GM10847 (cell line): ENCODE measurements around the gene GRK1.

Experiments
- POLR2A ChIP-seq: IDR thresholded peaks from 2 replicates; pipeline ENCODE4 v1.6.1; 2011; ENCODE audit not compliant: insufficient read length; ENCODE audit errors: extremely low read depth

The GRK1 gene

DNA sequence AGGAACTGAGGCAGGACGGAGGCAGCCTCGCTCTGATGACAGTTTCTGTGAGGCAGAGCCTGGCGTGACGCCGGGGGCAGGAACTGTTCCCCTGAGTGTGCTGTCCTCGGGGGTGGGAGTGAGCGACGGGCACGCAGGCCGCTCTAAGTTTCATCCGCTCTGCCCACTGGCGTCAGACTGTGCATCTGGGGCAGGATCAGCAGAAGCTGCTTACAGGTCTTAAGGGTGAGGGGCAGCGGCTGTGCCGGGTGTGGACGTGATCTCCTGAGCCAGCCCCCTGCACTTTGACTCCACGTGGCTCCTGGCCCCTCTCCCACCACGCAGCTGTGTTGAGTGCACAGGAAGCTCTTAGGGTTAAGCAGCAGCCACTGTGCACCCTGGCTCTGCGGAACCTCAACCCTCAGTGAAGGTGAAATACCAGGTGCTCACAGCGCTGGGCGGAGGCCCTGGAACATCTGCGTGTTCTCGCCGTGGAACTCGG lies 1.5 kb downstream of the GRK1 start:
- TF ChIP-seq POLR2A, result no peak

DNA sequence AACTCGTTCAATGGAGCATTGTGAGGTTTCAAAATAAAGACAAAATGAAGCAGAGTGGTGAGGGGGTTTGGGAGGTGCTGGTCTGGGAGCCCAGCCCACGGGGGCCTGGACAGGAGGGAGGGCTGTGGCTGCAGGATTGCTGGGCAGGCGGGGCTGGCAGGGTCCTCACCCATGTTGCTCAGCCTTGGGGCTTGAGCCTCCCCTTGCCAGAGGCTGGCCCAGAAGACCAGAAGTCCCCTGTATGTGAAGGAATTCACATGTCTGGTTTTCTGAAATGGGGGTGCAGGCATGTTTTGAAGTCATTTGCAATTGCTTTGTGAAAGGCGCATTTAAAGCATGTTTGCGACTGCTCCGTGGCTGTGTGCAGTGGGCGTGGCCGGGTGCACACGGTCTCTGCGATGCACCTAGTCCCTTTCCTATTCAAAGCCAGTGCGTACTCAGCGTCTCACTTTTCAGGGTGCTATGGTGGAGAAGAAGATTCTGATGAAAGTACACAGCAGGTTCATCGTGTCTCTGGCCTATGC lies 2.3 kb downstream of the GRK1 start:
- no peak for TF ChIP-seq POLR2A

DNA sequence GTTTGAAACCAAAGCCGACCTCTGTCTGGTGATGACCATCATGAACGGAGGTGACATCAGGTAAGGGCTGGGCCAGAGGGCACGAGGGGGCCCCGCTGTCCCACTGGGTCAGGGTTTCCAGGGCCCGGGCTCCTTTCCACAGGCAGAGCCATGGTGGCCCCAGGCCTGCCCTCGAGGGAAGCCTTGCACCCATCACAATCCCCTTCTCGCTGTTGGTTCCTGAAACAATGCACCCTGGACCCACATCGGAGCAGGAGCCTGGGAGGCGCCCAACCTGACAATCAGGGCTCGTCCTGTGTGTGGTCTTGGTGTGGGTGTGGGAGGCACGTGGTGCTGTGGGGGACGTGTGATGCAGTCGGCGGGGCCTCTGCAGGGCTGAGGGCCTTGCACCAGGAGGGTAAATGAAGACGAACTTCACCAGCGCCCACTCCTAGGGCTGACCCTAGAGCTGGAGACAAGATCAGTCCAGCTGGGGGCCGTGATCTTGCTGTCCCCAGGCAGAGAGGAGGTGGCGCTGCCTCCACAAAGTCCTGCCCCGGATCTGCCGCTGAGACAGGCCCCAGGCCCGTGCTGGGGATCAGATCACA lies 2.8 kb downstream of the GRK1 start:
- TF ChIP-seq POLR2A, result no peak

DNA sequence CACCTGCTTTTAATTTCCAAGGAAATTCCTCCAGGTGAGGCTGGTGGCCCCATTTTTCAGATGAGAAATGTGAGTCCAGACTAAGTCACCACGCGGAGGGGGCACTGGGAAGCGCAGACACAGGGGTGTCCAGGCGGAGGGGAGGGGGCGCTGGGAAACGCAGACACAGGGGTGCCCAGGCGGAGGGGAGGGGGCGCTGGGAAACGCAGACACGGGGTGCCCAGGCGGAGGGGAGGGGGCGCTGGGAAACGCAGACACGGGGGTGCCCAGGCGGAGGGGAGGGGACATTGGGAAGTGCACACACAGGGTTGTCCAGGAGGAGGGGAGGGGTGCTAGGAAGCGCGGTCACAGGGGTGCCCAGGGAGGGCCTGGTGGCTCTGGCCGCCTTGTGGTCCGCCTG lies 3.5 kb downstream of the GRK1 start:
- no peak for TF ChIP-seq POLR2A

DNA sequence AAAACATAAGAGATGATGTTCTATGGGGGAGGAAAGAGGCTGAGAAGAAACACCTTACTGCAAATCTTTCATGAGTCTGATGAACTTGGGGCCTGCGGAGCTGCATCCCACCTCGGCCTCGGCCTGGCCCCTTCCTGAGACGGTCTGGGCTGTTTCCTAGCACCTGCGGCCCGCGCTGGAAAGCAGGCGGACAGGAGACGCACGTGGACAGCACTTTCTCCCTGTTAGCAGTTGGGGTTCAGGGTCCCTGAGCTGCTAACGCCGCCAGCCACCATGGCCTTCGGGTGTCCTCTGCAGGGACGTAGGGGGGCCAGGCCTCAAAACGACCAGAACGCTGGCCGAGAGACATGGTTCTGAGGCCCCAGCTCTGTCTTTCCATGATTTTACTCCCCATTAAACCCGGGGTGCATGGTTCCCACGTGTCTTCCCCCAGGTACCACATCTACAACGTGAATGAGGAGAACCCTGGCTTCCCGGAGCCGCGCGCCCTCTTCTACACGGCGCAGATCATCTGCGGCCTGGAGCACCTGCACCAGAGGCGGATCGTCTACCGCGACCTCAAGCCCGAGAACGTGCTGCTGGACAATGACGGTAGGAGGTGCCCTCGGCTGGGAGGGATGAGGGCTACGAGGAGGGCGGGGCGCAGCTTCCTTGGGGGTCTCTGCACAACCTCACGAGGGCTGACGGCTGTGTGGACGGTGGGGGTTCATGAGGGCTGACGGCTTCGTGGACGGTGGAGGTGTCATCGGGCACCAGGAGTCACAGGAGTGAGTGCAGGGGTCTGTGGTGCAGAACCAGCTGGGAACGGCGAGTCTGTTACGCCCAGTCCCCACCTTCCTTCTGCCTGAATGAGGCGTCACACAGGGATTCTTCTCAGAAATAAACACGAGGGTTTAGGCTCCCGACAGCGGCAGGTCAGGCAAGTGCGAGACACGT lies 4.3 kb downstream of the GRK1 start:
- no peak for TF ChIP-seq POLR2A

DNA sequence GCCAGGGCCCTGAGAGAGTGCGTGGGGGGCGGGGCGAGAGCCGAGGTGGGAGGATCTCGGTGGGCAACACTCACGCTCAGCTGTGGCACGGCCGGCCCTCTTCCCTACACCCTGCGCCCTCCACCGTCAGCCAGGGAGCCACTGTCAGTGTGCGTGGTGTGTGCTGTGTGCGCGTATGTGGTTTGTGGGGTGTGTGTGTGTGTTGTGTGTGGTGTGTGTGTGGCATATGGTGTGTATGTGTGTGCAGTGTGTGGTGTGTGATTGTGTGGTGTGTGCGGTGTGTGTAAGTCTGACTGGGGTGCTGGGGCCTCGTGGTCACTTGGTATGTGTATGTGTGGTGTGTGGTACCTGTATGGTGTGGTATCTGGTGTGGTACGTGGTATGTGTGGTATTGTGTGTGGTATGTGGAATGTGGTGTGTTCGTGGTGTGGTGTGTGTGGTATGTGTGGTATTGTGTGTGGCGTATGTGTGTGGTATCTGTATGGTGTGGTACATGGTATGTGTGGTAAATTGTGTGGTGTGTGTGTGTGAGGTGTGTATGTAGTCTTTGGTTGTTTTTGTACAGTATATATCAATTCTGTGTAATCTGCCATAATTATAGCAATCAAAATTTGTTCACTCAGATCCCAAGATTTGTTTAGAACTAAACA lies 5.1 kb downstream of the GRK1 start:
- TF ChIP-seq POLR2A, result no peak

DNA sequence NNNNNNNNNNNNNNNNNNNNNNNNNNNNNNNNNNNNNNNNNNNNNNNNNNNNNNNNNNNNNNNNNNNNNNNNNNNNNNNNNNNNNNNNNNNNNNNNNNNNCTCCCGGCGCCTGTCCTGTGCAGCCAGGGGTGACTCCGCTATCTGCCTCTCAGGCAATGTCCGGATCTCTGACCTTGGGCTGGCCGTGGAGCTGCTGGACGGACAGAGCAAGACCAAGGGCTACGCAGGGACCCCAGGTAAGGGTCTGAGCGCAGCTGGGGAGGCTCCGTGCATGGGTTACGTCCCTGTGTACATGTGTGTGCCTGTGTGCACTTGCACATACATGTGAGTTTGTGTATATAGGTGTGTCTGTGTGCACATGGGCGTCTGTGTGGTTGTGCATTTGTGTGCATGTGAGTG lies 55.9 kb downstream of the GRK1 start:
- no peak for TF ChIP-seq POLR2A

DNA sequence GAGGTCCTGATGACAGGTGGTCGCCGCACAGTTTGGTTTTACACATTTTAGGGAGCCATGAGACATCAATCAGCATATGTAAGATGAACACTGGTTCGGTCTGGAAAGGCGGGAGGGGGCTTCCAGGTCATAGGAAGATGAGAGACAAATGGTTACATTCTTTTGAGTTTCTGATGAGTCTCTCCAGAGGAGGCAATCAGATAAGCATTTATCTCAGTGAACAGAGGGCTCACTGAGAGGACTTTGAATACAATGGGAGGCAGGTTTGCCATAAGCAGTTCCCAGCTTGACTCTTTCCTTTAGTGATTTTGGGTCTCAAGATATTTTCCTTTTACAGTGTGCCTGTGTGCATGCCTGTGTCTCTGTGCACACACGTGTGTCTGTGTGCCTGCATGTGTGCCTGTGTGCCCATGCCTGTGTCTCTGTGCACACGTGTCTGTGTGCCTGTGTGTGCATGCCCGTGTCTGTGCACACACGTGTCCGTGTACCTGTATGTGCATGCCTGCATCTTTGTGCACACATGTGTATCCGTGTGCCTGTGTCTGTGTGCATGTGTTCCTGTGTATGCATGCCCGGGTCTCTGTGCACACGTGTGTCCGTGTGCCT lies 56.5 kb downstream of the GRK1 start:
- TF ChIP-seq POLR2A, result no peak

DNA sequence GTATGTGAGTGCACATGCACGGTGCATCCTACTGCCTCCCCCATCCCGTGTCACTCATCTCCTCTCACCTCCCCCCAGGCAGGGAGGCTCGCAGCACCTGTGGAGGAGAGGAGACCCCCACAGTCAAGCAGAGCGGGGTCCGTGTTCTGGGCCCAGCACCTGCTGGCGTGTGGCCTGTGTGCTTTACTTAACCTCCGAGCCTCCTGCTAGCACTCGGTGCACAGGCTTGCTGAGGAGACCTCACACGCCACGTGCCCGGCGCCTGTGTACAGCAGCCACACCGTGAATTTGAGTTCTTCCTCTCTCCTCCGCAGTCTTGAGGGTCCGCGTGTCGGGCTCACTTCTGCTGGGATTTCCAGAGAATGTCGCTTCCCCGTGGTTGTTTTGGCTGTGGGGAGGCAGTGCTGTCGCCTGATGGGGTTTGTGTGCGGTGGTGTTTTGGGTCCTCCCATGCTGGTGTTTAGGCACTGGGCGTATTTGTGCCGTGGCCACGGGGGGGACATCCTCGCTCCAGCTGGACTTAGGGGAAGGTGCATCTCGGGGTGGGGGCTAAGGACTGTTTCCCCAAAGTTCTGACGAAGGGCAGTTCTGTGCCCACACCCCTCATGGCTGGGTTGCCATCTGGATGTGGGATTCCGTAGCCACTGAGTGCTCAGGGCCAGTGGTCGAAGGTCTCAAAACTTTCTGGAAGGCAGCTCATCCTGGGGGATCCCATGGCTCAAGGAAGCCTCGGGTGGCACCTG lies 57.2 kb downstream of the GRK1 start:
- TF ChIP-seq POLR2A, result no peak

DNA sequence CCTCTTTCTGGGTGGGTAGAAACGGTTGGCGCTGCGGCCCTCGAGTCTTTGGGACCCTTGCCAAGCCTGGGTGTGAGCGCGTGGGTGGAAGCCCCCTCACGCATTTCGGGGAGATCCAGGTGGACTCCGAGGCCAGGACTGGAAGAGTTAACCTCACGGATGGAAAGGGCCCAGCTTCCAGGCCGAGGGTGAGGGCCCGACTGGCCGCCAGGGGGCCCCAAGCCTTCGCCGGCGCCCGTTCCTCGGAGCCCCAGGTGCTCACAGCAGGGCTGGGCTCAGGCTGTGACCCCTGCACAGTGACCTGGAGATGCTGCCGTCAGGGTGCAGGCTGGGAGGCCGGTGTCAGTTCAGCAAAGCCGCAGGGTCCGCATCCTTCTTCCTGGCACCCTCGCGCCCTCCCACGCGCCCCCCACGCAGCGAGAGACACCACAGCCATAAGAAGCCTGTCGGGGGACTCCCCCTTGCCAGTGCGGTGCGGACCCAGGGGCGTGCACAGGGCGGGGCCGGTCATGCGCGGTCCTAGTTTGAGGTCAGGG lies 57.8 kb downstream of the GRK1 start:
- no peak for TF ChIP-seq POLR2A

DNA sequence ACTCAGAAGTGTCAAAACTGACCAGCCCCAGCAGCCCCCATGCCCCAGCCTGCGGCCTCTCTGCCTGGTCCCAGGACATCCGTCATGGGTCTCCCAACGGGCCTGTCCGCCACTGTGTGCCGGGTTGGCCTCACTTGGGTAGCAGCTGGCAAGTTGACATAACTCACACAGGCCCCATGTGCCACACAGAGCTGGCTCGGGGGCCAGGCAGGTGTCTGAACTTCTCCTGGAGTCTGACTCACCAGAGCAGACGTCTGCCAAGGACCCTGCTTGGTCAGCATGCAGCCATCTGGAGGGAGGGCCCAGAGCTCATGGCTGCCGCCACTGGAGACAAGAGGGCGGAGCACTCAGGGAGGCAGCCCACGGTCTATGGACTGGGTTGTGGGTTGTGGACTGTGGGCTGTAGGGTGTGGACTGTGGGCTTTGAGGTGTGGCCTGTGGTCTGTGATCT lies 60.0 kb downstream of the GRK1 start:
- no peak for TF ChIP-seq POLR2A

DNA sequence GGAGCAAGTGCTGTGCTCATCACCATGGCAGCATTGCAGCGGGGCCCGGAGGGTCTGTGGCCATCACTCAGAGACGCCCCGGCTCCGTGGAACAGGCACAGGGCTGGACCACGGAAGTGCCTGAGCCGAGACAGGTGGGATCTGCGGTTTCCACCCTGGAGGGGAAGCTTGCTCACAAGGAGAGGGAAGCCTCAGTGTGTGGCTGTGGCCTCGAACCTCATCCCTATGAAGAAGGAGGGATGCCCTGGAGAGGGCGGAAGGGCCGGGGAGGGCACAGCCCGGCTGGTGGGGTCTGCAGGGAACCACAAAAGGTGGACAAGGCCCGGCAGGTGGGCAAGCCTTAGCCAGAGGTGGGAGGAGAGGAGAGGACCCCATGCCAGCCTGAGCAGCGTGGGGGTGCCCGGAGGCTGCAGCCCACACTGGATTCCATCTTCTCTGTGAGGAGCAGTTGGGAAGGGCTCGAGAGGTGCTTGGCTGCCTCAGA lies 61.6 kb downstream of the GRK1 start:
- no peak for TF ChIP-seq POLR2A

DNA sequence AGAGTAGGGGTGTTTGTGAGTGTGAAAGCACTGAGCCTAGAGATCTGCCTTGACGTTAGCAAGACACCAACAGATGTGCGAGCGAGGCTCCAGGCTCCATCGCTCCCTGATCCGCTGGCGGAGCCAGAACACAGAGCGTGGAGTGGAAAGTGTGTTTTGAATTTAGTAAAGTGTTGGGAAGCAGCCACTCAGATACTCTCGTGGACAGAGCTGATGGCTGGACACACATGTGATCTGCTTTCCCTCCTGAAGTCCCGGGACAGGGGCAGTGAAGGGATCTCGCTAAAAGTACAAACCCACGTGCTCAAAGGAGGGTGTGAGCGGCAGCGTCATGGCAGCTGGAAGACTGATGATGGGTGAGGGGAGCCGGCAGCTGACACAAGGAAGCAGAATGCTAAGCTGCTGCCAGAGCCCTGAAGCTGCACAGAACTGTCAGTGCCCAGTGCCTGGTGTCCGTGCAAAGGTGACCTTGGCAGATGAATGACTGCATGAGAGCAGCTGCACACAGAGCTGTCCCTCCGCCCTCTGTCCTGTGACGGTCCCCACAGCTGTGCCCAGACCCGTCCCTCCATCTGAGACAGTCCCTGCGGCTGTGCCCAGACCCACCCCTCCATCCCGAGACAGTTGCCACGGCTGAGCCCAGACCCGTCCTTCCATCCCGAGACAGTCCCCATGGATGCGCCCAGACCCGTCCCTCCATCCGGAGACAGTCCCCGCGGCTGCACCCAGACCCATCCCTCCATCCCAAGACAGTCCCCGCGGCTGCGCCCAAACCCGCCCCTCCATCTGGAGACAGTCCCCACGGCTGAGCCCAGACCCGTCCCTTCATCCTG lies 62.4 kb downstream of the GRK1 start:
- no peak for TF ChIP-seq POLR2A
